GM18505 (cell line): ENCODE measurements around the gene ADGRA1.
"Not testable (repeated sequence)": the region's sequence is repeated elsewhere in the genome, so short reads cannot be mapped to it uniquely, and the experiment has no call there.

Experiments
- ATAC-seq: cut with Tn5 transposase; IDR thresholded peaks from one replicate; pipeline ENCODE4 v1.9.1; 2021; ENCODE audit not compliant: unreplicated experiment
- POLR2A ChIP-seq: IDR thresholded peaks from 4 replicates; pipeline ENCODE4 v1.6.1; 2011; ENCODE audit warnings: borderline replicate concordance; ENCODE audit not compliant: insufficient read depth, insufficient read length; ENCODE audit errors: extremely low read depth

ADGRA1 gene

GRCh38 chr10:133110609-133111275 lies 23.0 kb downstream of the ADGRA1 start:
- ATAC-seq, result no peak
- TF ChIP-seq POLR2A, result no peak

- ATAC-seq, result not testable (repeated sequence)
Observed at GRCh38 chr10:133111640-133112039, 23.9 kb downstream of the ADGRA1 start.

GRCh38 chr10:133113146-133113830 lies 25.6 kb downstream of the ADGRA1 start:
- no peak for TF ChIP-seq POLR2A
- ATAC-seq, result no peak

- no peak for TF ChIP-seq POLR2A
- no peak for ATAC-seq
Observed at GRCh38 chr10:133113847-133114246, 26.1 kb downstream of the ADGRA1 start.

GRCh38 chr10:133114251-133114650 lies 26.5 kb downstream of the ADGRA1 start:
- ATAC-seq, result no peak
- TF ChIP-seq POLR2A, result no peak

GRCh38 chr10:133114726-133115452 lies 27.2 kb downstream of the ADGRA1 start:
- TF ChIP-seq POLR2A, result no peak
- ATAC-seq, result no peak

- ATAC-seq, result no peak
- TF ChIP-seq POLR2A, result no peak
Observed at GRCh38 chr10:133115453-133115842, 27.7 kb downstream of the ADGRA1 start.

- ATAC-seq, result no peak
- TF ChIP-seq POLR2A, result no peak
Observed at GRCh38 chr10:133115976-133116375, 28.3 kb downstream of the ADGRA1 start.

- ATAC-seq, result no peak
- TF ChIP-seq POLR2A, result no peak
Observed at GRCh38 chr10:133116455-133116854, 28.7 kb downstream of the ADGRA1 start.

GRCh38 chr10:133117036-133117687 lies 29.4 kb downstream of the ADGRA1 start:
- TF ChIP-seq POLR2A, result no peak

GRCh38 chr10:133117688-133118071 lies 30.0 kb downstream of the ADGRA1 start:
- TF ChIP-seq POLR2A, result no peak
- no peak for ATAC-seq

More at GRCh38 chr10:133117036-133117687, 29.4 kb downstream of the ADGRA1 start:
- no peak for ATAC-seq

GRCh38 chr10:133121479-133121878 lies 33.8 kb downstream of the ADGRA1 start:
- no peak for TF ChIP-seq POLR2A
- no peak for ATAC-seq

GRCh38 chr10:133122171-133122935 lies 34.6 kb downstream of the ADGRA1 start:
- ATAC-seq, result no peak
- no peak for TF ChIP-seq POLR2A

GRCh38 chr10:133123050-133123745 lies 35.5 kb downstream of the ADGRA1 start:
- ATAC-seq, result no peak
- TF ChIP-seq POLR2A, result no peak
